ENCODE measurements around the gene ABLIM2. TPM values are rescaled to one million over a fixed set of nuclear protein-coding genes. Genes with fewer than 3 reads are reported as not detected.

ABLIM2 gene
- total and polyA plus RNA-seq, 2 of the 8 experiments (the other 6 are each of a cell fraction or from before 2014, with no cell fraction given), result 2.8 to 3.0 TPM

- no peak for TF ChIP-seq USF2 (IDR thresholded peaks at IDR 0.05; ENCODE audit: low read length)
- TF ChIP-seq SIRT6 (IDR thresholded peaks at IDR 0.05; ENCODE audit: low read length), result no peak
- no peak for TF ChIP-seq TAF7 (optimal IDR thresholded peaks at IDR 0.05; ENCODE audit: borderline replicate concordance, low read depth, low read length)
Observed at GRCh38 chr4:8113611-8114377, 44.8 kb downstream of the ABLIM2 start (continued).

Measured in H1 (cell line).